GM18868 (cell line): ENCODE data around the gene SMTNL1.

Experiments used
- ATAC-seq: cut with Tn5 transposase; IDR thresholded peaks from one replicate; pipeline ENCODE4 v1.9.1; 2021; ENCODE audit warnings: mild to moderate bottlenecking, moderate library complexity; ENCODE audit not compliant: unreplicated experiment

Gene SMTNL1

DNA sequence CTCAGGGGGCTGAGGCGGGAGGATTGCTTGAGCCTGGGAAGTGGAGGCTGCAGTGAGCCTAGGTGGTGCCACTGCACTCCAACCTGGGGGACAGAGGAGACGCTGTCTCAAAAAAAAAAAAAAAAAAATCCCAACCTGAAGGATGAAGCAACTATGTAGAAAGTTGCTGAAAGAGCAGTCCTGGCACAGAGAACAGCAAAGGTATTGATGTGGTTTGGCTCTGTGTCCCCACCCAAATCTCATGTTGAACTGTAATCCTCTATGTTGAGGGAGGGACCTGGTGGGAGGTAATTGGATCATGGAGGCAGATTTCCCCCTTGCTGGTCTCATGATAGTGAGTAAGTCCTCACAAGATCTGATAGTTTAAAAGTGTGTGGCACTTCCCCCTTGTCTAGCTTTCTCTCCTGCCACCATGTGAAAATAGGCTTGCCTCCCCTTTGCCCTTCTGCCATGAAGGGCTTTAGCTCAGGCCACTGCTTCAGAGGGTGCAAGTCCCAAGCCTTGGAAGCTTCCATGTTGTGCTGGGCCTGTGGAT lies 49.4 kb downstream of the SMTNL1 start:
- ATAC-seq = no peak

GRCh38 chr11:57588046-57588710 lies 50.8 kb downstream of the SMTNL1 start:
- peak; percentile 58 for ATAC-seq

- ATAC-seq = no peak
Measured at GRCh38 chr11:57596266-57596885, 59.0 kb downstream of the SMTNL1 start.

- ATAC-seq = no peak
Measured at GRCh38 chr11:57597461-57597915, 60.1 kb downstream of the SMTNL1 start, which contains the start of gene SERPING1. Gene SERPING1 (plus strand): TSS chr11:57597685. CDS start chr11:57598271, 586 bp downstream.

- no peak for ATAC-seq
Measured at GRCh38 chr11:57597916-57598830, 60.8 kb downstream of the SMTNL1 start.

DNA sequence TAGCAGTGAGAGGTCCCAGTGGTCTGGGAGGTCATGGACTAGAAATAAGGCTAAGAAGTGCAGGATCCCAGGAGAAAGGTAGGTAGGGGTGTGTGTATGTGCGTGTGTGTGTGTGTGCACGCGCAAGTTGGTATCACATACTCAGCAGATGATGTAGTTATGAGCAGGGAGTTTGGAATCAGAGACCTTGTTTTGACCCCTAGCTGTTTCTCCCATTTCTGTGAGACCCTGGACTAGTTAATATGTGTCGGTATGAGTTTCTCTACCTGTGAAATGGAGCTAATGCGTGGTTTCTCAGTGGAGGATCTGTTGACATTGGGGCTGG lies 61.4 kb downstream of the SMTNL1 start:
- no peak for ATAC-seq

DNA sequence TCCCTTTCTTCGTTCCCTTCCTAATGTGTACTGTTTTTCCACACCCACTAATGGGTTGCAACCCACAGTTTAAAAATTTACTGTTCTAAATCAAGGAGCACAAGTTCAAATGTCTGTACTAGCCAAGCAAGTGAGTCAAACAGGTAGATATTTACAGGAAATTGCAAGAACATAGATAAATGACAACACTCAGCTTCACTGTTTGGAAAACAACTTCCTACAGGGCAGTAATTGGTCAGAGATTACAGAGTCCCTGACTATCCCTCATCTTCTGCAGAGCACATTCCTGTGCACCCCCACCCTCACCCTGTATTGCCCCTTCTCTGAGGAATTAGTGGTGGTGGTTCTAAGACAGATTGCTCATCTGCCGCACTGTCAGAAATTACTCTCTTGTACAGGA lies 62.0 kb downstream of the SMTNL1 start:
- no peak for ATAC-seq
